GM15510 (cell line): ENCODE measurements around the gene WWOX.

Experiments
- POLR2A ChIP-seq: IDR thresholded peaks from 3 replicates; pipeline ENCODE4 v1.6.1; 2011; ENCODE audit warnings: borderline replicate concordance; ENCODE audit not compliant: insufficient read length; ENCODE audit errors: extremely low read depth

Gene WWOX

GRCh38 chr16:78919852-78920251 is 820.4 kb downstream of the WWOX start:
- TF ChIP-seq POLR2A = no peak

- TF ChIP-seq POLR2A = no peak
These were observed 821.2 kb downstream of the WWOX start for GRCh38 chr16:78920621-78921020.

DNA sequence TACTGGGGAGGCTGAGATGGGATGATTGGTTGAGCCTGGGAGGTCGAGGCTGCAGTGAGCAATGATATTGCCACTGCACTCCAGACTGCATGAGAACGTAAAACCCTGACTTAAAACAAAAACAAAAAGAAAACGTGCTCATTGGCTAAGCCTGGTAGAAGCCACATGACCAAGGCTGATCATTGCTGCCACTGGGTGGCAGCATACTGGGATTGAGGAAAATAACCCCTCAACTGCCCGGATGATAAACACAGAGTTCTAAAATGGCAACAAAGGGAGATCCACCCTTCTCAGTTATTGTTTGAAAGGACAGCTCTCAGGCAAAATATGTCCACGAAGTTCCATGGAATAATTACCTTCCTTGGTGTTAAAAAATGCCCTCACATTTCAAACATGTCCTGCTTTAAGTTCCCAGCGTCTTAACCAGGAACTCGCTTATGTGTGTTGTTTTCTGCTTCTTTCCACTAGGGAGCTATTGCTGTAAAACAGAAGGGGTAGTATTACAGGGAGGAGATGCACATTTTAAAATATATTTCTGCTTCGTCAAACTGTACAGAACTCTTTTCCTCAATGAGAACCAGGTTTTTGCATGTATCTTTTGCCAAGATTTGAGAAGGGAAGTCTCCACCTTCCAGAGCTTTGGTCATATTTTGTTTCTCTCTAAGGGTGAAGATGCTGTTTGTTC is 825.8 kb downstream of the WWOX start:
- TF ChIP-seq POLR2A = no peak

DNA sequence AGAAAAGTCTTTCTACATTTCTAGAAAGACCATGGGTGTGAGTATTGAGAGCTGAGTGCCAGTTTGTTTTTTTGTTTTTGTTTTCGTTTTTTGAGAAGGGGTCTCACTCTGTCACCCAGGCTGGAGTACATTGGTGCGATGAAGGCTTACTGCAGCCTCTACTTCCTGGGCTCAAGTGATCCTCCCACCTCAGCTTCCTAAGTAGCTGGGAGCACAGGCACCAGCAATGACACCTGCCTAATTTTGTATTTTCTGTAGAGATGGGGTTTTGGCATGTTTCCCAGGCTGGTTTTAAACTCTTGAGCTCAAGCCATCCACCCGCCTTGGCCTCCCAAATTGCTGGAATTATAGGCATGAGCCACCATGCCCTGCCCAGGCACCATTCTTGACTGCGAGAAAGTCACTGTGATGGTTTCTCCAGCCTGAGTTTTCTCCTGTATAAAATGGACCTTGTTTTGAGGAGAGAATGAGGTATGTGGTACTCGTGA is 827.3 kb downstream of the WWOX start:
- TF ChIP-seq POLR2A = no peak

DNA sequence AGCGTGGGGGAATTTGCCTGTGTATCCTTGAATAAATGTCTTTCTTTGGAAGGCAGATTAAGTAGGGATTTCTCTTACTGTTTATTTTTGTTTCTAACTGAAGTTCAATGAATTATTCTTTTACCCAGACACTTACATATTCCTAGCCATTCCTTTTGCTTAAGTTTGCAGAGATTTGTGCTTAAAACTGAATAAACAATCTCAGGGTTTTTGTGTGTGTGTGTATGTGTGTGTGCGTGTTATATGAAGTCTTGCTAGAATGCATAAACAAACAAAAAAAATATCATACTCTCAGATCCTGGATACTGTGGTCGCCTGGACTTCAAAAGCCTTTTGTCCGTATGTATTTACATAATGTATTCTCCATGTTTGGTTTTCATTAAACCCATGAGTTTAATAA is 828.3 kb downstream of the WWOX start:
- TF ChIP-seq POLR2A = no peak

GRCh38 chr16:78929841-78930240 is 830.4 kb downstream of the WWOX start:
- TF ChIP-seq POLR2A = no peak

DNA sequence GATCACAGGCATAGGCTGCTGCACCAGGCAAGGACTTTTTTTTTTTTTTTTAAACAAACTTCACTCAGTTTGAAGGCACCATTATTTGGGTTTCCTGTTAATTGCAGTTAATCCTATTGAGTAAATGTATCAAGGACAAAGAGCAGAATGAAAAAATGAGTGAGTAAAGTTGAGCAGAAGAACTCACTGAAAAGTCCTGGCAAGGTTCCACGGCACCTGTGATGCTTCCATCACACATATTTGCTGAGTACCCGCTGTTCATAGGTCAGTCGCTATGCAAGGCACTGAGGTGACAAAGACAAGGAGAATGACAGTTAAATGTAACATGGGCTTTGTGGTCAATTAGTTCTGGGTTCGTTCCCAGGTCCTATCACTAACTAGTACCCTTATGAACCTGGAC is 831.1 kb downstream of the WWOX start:
- TF ChIP-seq POLR2A = no peak

- no peak for TF ChIP-seq POLR2A
These were observed 831.8 kb downstream of the WWOX start for GRCh38 chr16:78931267-78931666.

GRCh38 chr16:78931678-78932077 is 832.2 kb downstream of the WWOX start:
- no peak for TF ChIP-seq POLR2A

- TF ChIP-seq POLR2A = no peak
These were observed 833.0 kb downstream of the WWOX start for GRCh38 chr16:78932355-78932943.

- no peak for TF ChIP-seq POLR2A
These were observed 836.6 kb downstream of the WWOX start for GRCh38 chr16:78936060-78936459.

DNA sequence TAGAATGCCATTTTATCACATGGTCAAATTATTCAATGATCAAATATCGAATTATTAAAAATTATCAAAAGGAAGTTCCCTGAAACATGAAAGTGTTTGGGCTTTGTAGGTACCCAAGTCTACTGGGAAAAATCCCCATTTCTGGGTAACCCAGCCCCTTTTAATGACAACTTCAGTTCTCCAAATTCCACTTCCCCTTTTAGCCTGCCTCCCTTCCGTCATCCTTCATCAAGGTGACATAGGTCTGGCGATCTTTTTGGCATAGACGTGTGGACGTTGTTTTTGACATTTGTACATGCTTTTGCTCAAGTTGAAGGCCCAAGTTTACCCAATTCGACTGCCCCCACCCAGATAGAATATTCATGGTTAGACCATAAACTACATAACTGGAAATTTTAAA is 840.1 kb downstream of the WWOX start:
- no peak for TF ChIP-seq POLR2A

GRCh38 chr16:78942625-78943245 is 843.3 kb downstream of the WWOX start:
- TF ChIP-seq POLR2A = no peak

GRCh38 chr16:78945336-78945735 is 845.9 kb downstream of the WWOX start:
- no peak for TF ChIP-seq POLR2A

DNA sequence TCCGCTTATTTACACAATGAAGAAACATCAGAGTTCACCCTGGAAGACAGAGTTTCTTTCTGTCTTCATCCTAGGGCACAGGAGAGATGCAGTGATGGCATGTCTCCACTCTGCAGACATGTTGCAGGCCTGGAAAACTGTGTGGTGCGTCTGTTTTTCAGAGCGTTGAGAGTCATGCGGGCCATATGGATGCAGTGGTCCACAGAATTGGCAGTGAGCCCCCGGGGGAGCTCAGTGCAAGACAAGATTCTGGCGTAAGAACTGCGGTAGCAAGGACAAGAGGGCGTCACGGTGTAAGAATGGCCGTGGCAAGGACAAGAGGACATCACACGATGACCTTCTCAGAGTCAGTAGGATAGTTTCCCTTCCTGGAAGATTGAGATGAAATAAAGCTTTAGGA is 847.1 kb downstream of the WWOX start:
- TF ChIP-seq POLR2A = no peak

- TF ChIP-seq POLR2A = no peak
These were observed 851.3 kb downstream of the WWOX start for GRCh38 chr16:78950768-78951167.

DNA sequence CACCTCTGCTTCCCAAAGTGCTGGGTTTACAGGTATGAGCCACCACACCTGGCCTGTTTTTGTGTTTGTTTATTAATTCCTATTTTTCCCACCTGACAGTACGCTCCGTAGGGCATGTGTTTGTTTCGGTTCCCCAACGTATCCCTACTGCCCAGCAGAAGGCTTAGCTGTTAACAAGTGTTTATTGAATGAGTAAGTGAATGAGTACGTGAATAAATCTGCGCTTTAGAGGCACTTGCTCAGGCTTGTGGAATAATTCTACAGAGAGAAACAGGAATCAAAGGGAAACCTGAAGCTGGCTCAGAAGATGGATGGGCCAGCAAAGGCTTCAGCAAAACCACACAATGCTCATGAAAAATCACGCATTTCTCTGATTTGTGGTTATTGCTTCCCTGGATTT is 853.2 kb downstream of the WWOX start:
- no peak for TF ChIP-seq POLR2A

GRCh38 chr16:78953526-78953925 is 854.1 kb downstream of the WWOX start:
- TF ChIP-seq POLR2A = no peak
